Measurements from ENCODE around the gene NEMF. TPM values are rescaled to one million over a fixed set of nuclear protein-coding genes. Genes with fewer than 3 reads are reported as not detected.

The NEMF gene
- total RNA-seq, 4 donors from 2014 or later = 31.3 to 95.2 (median 55.9) TPM

Other genes starting within 250 kb of the NEMF start
- 100 to 1,000 TPM; 132 to 214 (median 159) TPM for gene RPL36AL, start 232.2 kb downstream of the NEMF start, total RNA-seq
- gene MGAT2, start 232.0 kb downstream of the NEMF start, total RNA-seq = 10 to 100 TPM in 3 of 4 donors, 1 to 10 TPM in 1; 8.6 to 19.8 (median 14.3) TPM
- 1 to 10 TPM; 5.7 to 9.6 (median 8.9) TPM for gene DNAAF2, start 217.5 kb downstream of the NEMF start, total RNA-seq
- gene POLE2, start 164.6 kb downstream of the NEMF start, total RNA-seq = 1 to 10 TPM in 3 of 4 donors, under 1 TPM in 1; 0.49 to 4.1 (median 1.3) TPM
- gene KLHDC1, start 159.7 kb downstream of the NEMF start, total RNA-seq = 1 to 10 TPM; 3.4 to 5.6 (median 4.7) TPM
- 10 to 100 TPM; 58.9 to 89.1 (median 65.2) TPM for gene KLHDC2, start 84.6 kb downstream of the NEMF start, total RNA-seq
- 100 to 1,000 TPM; 102 to 128 (median 121) TPM for gene ARF6, start 40.3 kb upstream of the NEMF start, total RNA-seq